ENCODE measurements around the gene DGCR8.

DGCR8 gene

GRCh38 chr22:20124083-20124787 is 44.2 kb downstream of the DGCR8 start:
- DNase-seq (ENCODE audit: low spot score) = no peak

GRCh38 chr22:20125201-20126174 is 45.4 kb downstream of the DGCR8 start:
- no peak for DNase-seq (ENCODE audit: low spot score)

- DNase-seq (ENCODE audit: low spot score) = no peak
Measured at GRCh38 chr22:20126284-20127029, 46.4 kb downstream of the DGCR8 start.

- no peak for DNase-seq (ENCODE audit: low spot score)
Measured at GRCh38 chr22:20127318-20127868, 47.4 kb downstream of the DGCR8 start.

GRCh38 chr22:20127869-20128618 is 48.0 kb downstream of the DGCR8 start:
- no peak for DNase-seq (ENCODE audit: low spot score)

GRCh38 chr22:20128619-20128901 is 48.5 kb downstream of the DGCR8 start:
- DNase-seq (ENCODE audit: low spot score) = no peak

- peak; percentile 62 for DNase-seq (ENCODE audit: low spot score)
Measured at GRCh38 chr22:20128902-20129746, 49.1 kb downstream of the DGCR8 start.

- no peak for DNase-seq (ENCODE audit: low spot score)
Measured at GRCh38 chr22:20129747-20130014, 49.6 kb downstream of the DGCR8 start.

- DNase-seq (ENCODE audit: low spot score) = no peak
Measured at GRCh38 chr22:20130319-20130718, 50.3 kb downstream of the DGCR8 start.

GRCh38 chr22:20130731-20131596 is 50.9 kb downstream of the DGCR8 start:
- peak; percentile 90 for DNase-seq (ENCODE audit: low spot score)

GRCh38 chr22:20131597-20131858 is 51.5 kb downstream of the DGCR8 start, which contains the start of gene ZDHHC8:
TSS of gene ZDHHC8 (plus strand) at chr22:20131804. CDS start at chr22:20131948, 144 bp downstream.
- peak; percentile 70 for DNase-seq (ENCODE audit: low spot score)

GRCh38 chr22:20131859-20132685 is 52.0 kb downstream of the DGCR8 start:
- DNase-seq (ENCODE audit: low spot score) = peak; percentile 53

GRCh38 chr22:20132686-20133246 is 52.7 kb downstream of the DGCR8 start:
- DNase-seq (ENCODE audit: low spot score) = no peak

- DNase-seq (ENCODE audit: low spot score) = no peak
Measured at GRCh38 chr22:20133930-20134549, 54.0 kb downstream of the DGCR8 start.

GRCh38 chr22:20135265-20135664 is 55.2 kb downstream of the DGCR8 start:
- no peak for DNase-seq (ENCODE audit: low spot score)

GRCh38 chr22:20135806-20136602 is 56.0 kb downstream of the DGCR8 start:
- no peak for DNase-seq (ENCODE audit: low spot score)

GRCh38 chr22:20136603-20136873 is 56.5 kb downstream of the DGCR8 start:
- no peak for DNase-seq (ENCODE audit: low spot score)

- no peak for DNase-seq (ENCODE audit: low spot score)
Measured at GRCh38 chr22:20137113-20137512, 57.1 kb downstream of the DGCR8 start.
